ENCODE data around the gene FDX1. TPM values are rescaled to one million over a fixed set of nuclear protein-coding genes. Genes with fewer than 3 reads are reported as not detected.

FDX1 gene
- total RNA-seq, 1 experiment from 2014 or later = 9.9 TPM

DNA sequence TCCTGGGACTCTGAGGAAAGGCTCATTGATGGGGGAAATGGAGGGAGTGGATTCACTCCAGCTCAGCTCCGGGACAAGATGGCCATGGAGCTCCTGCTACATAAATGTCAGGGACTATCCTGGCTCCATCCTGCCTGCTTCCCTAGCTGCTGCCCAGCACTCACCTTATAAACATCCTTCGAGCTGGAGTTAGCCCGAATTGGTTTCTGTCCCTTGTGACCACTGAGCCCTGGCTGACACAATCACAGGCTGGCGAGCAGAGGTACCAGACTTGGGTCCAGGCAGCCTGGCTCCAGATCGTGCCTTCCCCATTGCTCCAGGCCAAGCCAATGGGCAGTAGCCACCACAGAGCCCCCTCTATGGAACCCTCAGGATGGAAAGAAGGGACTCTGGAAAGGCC lies 77.6 kb downstream of the FDX1 start:
- Mint-ChIP-seq H3K36me3 (no peaks in the 10 kb centered on the region), H3K9me3 (no peaks in the 10 kb centered on the region), H3K27ac (no peak overlapping the region), H3K4me1 (no peaks in the 10 kb centered on the region), H3K4me3 (no peak overlapping the region), H3K27me3 (ENCODE audit: low read depth) (no peaks in the 10 kb centered on the region)
- ATAC-seq (no peak), DNase-seq (ENCODE audit: low spot score) (no peak)
- POLR2A ChIA-PET = no interaction called here
- TF ChIP-seq, protein P1, sequence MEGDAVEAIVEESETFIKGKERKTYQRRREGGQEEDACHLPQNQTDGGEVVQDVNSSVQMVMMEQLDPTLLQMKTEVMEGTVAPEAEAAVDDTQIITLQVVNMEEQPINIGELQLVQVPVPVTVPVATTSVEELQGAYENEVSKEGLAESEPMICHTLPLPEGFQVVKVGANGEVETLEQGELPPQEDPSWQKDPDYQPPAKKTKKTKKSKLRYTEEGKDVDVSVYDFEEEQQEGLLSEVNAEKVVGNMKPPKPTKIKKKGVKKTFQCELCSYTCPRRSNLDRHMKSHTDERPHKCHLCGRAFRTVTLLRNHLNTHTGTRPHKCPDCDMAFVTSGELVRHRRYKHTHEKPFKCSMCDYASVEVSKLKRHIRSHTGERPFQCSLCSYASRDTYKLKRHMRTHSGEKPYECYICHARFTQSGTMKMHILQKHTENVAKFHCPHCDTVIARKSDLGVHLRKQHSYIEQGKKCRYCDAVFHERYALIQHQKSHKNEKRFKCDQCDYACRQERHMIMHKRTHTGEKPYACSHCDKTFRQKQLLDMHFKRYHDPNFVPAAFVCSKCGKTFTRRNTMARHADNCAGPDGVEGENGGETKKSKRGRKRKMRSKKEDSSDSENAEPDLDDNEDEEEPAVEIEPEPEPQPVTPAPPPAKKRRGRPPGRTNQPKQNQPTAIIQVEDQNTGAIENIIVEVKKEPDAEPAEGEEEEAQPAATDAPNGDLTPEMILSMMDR (IDR thresholded peaks at IDR 0.05) = no peak
- CTCF ChIA-PET = no interaction called here

DNA sequence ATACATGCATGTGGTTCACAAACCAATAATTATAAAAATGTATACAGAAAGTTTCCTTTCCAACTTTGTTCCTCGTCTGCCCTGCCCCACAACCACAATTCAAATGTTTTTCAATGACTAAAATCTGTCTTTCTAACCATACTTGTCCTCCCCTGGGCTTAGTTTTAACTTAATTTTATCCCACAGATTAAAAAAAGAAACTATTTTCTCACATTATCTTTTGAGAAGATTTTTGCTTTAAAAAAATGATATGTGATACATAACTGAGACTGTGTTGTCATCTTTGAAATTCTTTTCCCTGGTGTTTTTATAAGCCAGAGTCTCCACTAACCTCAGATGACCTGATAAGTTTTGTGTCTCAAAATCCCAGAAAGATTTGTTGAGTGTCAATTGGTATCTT lies 79.0 kb downstream of the FDX1 start:
- ATAC-seq = no peak
- H3K4me3 Mint-ChIP-seq = no peak overlapping the region

DNA sequence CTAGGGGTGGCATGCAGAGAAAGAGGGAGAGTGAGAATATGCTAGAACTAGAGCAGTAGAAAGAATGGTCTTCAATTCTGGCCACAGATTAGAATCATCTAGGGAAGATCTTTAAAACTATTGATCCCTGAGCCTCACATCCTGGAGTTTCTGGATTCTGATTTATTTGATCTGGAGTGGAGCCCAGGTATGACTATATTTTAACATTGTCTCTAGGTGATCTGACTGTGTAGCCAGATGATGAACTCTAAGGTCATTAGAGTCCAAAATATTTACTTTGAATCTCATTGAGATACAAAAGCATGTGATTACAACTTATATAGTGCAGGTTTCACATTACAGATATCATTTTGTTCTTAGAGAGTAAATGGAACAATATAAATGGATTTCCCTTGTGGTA lies 79.7 kb downstream of the FDX1 start:
- Mint-ChIP-seq H3K27ac (no peak overlapping the region), H3K36me3 (no peaks in the 10 kb centered on the region), H3K4me1 (no peaks in the 10 kb centered on the region), H3K27me3 (ENCODE audit: low read depth) (no peaks in the 10 kb centered on the region), H3K9me3 (no peaks in the 10 kb centered on the region), H3K4me3 (no peak overlapping the region)
- ChIA-PET CTCF (no interaction called here), POLR2A (no interaction called here)
- ATAC-seq = no peak
- no peak for DNase-seq (ENCODE audit: low spot score)
- TF ChIP-seq ZNF396 (CRISPR knock-in tag; IDR thresholded peaks at IDR 0.05; ENCODE audit: borderline replicate concordance) = no peak
- no peak for TF ChIP-seq ESRRA (CRISPR knock-in tag; IDR thresholded peaks at IDR 0.05; ENCODE audit: borderline replicate concordance)
- TF ChIP-seq, protein P2, sequence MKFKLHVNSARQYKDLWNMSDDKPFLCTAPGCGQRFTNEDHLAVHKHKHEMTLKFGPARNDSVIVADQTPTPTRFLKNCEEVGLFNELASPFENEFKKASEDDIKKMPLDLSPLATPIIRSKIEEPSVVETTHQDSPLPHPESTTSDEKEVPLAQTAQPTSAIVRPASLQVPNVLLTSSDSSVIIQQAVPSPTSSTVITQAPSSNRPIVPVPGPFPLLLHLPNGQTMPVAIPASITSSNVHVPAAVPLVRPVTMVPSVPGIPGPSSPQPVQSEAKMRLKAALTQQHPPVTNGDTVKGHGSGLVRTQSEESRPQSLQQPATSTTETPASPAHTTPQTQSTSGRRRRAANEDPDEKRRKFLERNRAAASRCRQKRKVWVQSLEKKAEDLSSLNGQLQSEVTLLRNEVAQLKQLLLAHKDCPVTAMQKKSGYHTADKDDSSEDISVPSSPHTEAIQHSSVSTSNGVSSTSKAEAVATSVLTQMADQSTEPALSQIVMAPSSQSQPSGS (CRISPR knock-in tag; IDR thresholded peaks at IDR 0.05; ENCODE audit: borderline replicate concordance, low read depth) = no peak
- no peak for TF ChIP-seq ATF1 (CRISPR knock-in tag; IDR thresholded peaks at IDR 0.05)
- TF ChIP-seq, protein P3, sequence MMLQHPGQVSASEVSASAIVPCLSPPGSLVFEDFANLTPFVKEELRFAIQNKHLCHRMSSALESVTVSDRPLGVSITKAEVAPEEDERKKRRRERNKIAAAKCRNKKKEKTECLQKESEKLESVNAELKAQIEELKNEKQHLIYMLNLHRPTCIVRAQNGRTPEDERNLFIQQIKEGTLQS (CRISPR knock-in tag; conservative IDR thresholded peaks at IDR 0.05) = no peak
- TF ChIP-seq, protein P4, sequence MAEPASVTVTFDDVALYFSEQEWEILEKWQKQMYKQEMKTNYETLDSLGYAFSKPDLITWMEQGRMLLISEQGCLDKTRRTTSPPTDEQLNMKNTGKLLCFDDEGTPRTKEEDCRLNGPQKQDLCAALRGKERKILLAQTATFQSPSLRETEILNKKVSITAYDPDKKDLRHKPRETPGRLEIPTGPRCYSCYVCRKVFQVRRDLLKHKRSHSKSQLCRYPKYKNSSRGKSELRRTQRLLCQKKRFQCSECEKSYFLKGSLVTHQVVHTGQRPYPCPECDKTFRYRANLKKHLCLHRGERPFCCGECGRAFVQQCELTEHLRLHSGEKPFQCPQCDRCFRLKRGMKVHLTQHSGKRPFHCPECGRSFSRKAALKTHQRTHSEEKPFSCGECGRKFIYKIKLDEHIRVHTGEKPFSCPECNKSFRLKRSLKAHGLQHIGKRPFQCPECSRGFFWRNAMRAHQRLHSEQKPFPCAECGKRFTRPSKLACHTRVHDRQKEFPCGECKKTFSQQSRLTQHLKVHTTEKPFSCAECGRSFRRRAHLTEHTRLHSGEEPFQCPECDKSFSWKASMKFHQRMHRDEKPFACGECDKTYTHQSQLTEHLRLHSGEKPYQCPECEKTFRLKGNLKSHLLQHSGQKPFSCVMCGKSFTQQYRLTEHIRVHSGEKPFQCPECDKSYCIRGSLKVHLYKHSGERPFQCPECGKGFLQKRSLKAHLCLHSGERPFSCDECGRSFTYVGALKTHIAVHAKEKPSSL (CRISPR knock-in tag; conservative IDR thresholded peaks at IDR 0.05) = no peak
- TF ChIP-seq PRRX2 (CRISPR knock-in tag; IDR thresholded peaks at IDR 0.05) = no peak
- TF ChIP-seq, protein P5, sequence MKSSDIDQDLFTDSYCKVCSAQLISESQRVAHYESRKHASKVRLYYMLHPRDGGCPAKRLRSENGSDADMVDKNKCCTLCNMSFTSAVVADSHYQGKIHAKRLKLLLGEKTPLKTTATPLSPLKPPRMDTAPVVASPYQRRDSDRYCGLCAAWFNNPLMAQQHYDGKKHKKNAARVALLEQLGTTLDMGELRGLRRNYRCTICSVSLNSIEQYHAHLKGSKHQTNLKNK (CRISPR knock-in tag; IDR thresholded peaks at IDR 0.05) = no peak

More for the DNA sequence above, 79.0 kb downstream of the FDX1 start:
- Mint-ChIP-seq H3K9me3 (no peaks in the 10 kb centered on the region), H3K27ac (no peak overlapping the region), H3K4me1 (no peaks in the 10 kb centered on the region), H3K36me3 (no peaks in the 10 kb centered on the region), H3K27me3 (ENCODE audit: low read depth) (no peaks in the 10 kb centered on the region)
- no peak for DNase-seq (ENCODE audit: low spot score)
- TF ChIP-seq ZNF121 (CRISPR knock-in tag; IDR thresholded peaks at IDR 0.05) (no peak), FOXK1 (CRISPR knock-in tag; IDR thresholded peaks at IDR 0.05) (no peak), JAZF1 (CRISPR knock-in tag; IDR thresholded peaks at IDR 0.05) (no peak), TP53 (CRISPR knock-in tag; IDR thresholded peaks at IDR 0.05) (no peak), ZNF671 (CRISPR knock-in tag; IDR thresholded peaks at IDR 0.05) (no peak), ZNF219 (CRISPR knock-in tag; IDR thresholded peaks at IDR 0.05; ENCODE audit: borderline replicate concordance) (no peak), SP1 (CRISPR knock-in tag; conservative IDR thresholded peaks at IDR 0.05) (no peak), ESRRA (CRISPR knock-in tag; IDR thresholded peaks at IDR 0.05; ENCODE audit: borderline replicate concordance) (no peak)
- TF ChIP-seq, protein P6, sequence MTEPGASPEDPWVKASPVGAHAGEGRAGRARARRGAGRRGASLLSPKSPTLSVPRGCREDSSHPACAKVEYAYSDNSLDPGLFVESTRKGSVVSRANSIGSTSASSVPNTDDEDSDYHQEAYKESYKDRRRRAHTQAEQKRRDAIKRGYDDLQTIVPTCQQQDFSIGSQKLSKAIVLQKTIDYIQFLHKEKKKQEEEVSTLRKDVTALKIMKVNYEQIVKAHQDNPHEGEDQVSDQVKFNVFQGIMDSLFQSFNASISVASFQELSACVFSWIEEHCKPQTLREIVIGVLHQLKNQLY (CRISPR knock-in tag; IDR thresholded peaks at IDR 0.05) = no peak
- TF ChIP-seq, protein P4 (CRISPR knock-in tag; conservative IDR thresholded peaks at IDR 0.05) = no peak
- TF ChIP-seq, protein P7, sequence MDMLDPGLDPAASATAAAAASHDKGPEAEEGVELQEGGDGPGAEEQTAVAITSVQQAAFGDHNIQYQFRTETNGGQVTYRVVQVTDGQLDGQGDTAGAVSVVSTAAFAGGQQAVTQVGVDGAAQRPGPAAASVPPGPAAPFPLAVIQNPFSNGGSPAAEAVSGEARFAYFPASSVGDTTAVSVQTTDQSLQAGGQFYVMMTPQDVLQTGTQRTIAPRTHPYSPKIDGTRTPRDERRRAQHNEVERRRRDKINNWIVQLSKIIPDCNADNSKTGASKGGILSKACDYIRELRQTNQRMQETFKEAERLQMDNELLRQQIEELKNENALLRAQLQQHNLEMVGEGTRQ (CRISPR knock-in tag; IDR thresholded peaks at IDR 0.05) = no peak
- TF ChIP-seq, protein P8, sequence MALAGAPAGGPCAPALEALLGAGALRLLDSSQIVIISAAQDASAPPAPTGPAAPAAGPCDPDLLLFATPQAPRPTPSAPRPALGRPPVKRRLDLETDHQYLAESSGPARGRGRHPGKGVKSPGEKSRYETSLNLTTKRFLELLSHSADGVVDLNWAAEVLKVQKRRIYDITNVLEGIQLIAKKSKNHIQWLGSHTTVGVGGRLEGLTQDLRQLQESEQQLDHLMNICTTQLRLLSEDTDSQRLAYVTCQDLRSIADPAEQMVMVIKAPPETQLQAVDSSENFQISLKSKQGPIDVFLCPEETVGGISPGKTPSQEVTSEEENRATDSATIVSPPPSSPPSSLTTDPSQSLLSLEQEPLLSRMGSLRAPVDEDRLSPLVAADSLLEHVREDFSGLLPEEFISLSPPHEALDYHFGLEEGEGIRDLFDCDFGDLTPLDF (CRISPR knock-in tag; IDR thresholded peaks at IDR 0.05) = no peak
- TF ChIP-seq, protein P9, sequence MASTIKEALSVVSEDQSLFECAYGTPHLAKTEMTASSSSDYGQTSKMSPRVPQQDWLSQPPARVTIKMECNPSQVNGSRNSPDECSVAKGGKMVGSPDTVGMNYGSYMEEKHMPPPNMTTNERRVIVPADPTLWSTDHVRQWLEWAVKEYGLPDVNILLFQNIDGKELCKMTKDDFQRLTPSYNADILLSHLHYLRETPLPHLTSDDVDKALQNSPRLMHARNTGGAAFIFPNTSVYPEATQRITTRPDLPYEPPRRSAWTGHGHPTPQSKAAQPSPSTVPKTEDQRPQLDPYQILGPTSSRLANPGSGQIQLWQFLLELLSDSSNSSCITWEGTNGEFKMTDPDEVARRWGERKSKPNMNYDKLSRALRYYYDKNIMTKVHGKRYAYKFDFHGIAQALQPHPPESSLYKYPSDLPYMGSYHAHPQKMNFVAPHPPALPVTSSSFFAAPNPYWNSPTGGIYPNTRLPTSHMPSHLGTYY (CRISPR knock-in tag; IDR thresholded peaks at IDR 0.05) = no peak
- CTCF ChIA-PET = no interaction called here
- POLR2A ChIA-PET = no interaction called here

Measured in WTC11 (cell line).